Spleen (tissue), 11 donors: ENCODE measurements around the gene ARMC9. TPM values are rescaled to one million over a fixed set of nuclear protein-coding genes. Genes with fewer than 3 reads are reported as not detected.
A peak's percentile ranks its signal among the peaks of the same experiment; 100 is the strongest.

Experiments
- DNase-seq: peaks from one replicate; pipeline ENCODE4 v3.0.0-alpha.2; 2020
- H3K27ac ChIP-seq, 8 donors: fragments of 200-600 bp; sonication (generic) in 7 of 8; 1 replicate in 4 of 8; 2 replicates in 4 of 8; pipeline versions ENCODE4 v1.5.0 to v1.8.0; 2016 to 2021; ENCODE audit warnings: inconsistent platforms in 4 of 8, mild to moderate bottlenecking in 4 of 8, moderate library complexity in 1 of 8
- H3K27me3 ChIP-seq, 7 donors: fragments of 200-600 bp; sonication (generic) in 6 of 7; replicated peaks in 1 of 7; 1 replicate in 4 of 7; 2 replicates in 3 of 7; pipeline versions ENCODE4 v1.5.0 to v1.8.0; 2016 to 2021; ENCODE audit warnings: inconsistent platforms in 3 of 7, mild to moderate bottlenecking in 1 of 7
- H3K36me3 ChIP-seq, 6 donors: fragments of 200-600 bp; sonication (generic) in 5 of 6; 1 replicate in 4 of 6; 2 replicates in 2 of 6; pipeline versions ENCODE4 v1.5.0 to v1.8.0; 2016 to 2021; ENCODE audit warnings: inconsistent platforms in 2 of 6
- H3K4me1 ChIP-seq, 6 donors: fragments of 200-600 bp; sonication (generic) in 5 of 6; 1 replicate in 3 of 6; 2 replicates in 3 of 6; pipeline versions ENCODE4 v1.5.0 to v1.8.0; 2016 to 2021; ENCODE audit warnings: inconsistent platforms in 3 of 6
- H3K4me3 ChIP-seq, 8 donors: fragments of 200-600 bp; sonication (generic) in 7 of 8; 1 replicate in 4 of 8; 2 replicates in 4 of 8; pipeline versions ENCODE4 v1.5.0 to v1.8.0; 2016 to 2021; ENCODE audit warnings: inconsistent platforms in 4 of 8, mild to moderate bottlenecking in 4 of 8, moderate library complexity in 2 of 8
- H3K9me3 ChIP-seq, 8 donors: fragments of 200-600 bp; sonication (generic) in 7 of 8; 1 replicate in 4 of 8; 2 replicates in 4 of 8; pipeline versions ENCODE4 v1.5.0 to v1.8.0; 2016 to 2021; ENCODE audit warnings: inconsistent platforms in 4 of 8
- POLR2A ChIP-seq, 3 donors: fragments of 450-650 bp; IDR thresholded peaks; one replicate each; pipeline ENCODE4 v1.5.1; 2017; ENCODE audit warnings: antibody characterized with exemption in 3 of 3, mild to moderate bottlenecking in 1 of 3
- POLR2AphosphoS5 ChIP-seq, 3 donors: sonication (generic); formaldehyde crosslinking; IDR thresholded peaks; one replicate each; pipeline ENCODE4 v1.5.1; 2017; ENCODE audit warnings: antibody characterized with exemption in 3 of 3
- WGBS, 5 donors: extraction: QIAGEN DNeasy Blood & Tissue Kit in 3 of 5; methylation state at CpG; one replicate each; pipeline versions ENCODE4 v1.1.5 to v1.1.7; 2013 to 2018; 5-methylcytosine and 5-hydroxymethylcytosine counted together
- intact Hi-C: fragments of 100-400 bp; cut with DNase I; formaldehyde crosslinking; loops from one replicate; pipeline ENCODE4 v1.15.0; 2023; ENCODE audit warnings: low total_unique reads
- polyA plus RNA-seq, 3 donors: library from polyadenylated mRNA; stranded (reverse); fragments of 200-250 nt; gene quantifications; one replicate each; pipeline ENCODE4 v1.2.1, GENCODE V29; 2013
- total RNA-seq, 7 donors: library from RNA; depleted of rRNA in 3 of 7; stranded (reverse); fragments of >200 nt in 3 of 7; fragmentation: NEBNext Ultra II Directional in 4 of 7; extraction: Animal tissue kit (Norgen Biotek cat#: 25700) in 4 of 7; gene quantifications; one replicate each; pipeline versions ENCODE4 v1.1.0 to v1.2.1, GENCODE V29; 2016 to 2021
- TF ChIP-seq, protein P1 (sequence below), 11 experiments: fragments of 200-600 bp in 7 of 11; fragments of 450-650 bp in 4 of 11; sonication (generic) in 4 of 11; IDR thresholded peaks in 8 of 11; conservative IDR thresholded peaks in 3 of 11; 1 replicate in 7 of 11; 2 replicates in 4 of 11; pipeline versions ENCODE4 v1.4.0 to v1.8.0; 2016 to 2021; ENCODE audit warnings: antibody characterized with exemption in 11 of 11, inconsistent platforms in 4 of 11, mild to moderate bottlenecking in 1 of 11
- donor health status: healthy with polysubstance abuse.
- donor health status: DM: no; HTN: no; CAD: no; lungs with moderate emphysema.
- donor health status: DM: no; HTN: no; CAD: no.
- donor health status: Bipolar disorder and iron deficiency.
- donor health status: healthy.
- donor health status: DM: no; HTN: no; CAD: no.
- donor health status: DM: yes; HTN: yes; CAD: no.

ARMC9 gene
- total and polyA plus RNA-seq, 10 donors = 0.83 to 8.9 (median 4.7) TPM

DNA sequence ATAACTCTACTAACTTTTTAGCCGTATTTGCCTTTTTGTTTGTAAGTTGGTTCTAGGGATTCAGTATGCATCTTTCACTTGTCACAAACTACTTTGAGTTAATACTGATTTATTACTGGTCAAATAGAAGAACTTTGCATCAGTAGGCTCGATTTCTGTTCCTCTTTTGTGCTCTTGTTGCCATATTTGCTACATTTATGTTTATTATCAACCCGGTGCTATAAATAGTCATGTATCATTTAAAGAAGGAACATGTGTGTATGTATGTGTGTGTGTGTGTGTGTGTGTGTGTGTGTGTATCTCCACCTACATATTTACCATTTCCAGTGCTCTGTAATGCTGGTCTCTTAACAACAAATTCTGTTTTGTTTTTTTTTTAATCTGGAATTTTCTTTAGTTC, 117.5 kb downstream of the ARMC9 start:
- intact Hi-C loops = no loop called here
- TF ChIP-seq POLR2A (IDR thresholded peaks at IDR 0.05) = no peak
- TF ChIP-seq POLR2AphosphoS5 (IDR thresholded peaks at IDR 0.05) = no peak
- H3K9me3 ChIP-seq = peaks cover 0 to 31% (median 22%) of the 10 kb centered on the region in 8 donors
- H3K27me3 ChIP-seq = no peaks in the 10 kb centered on the region
- peak overlapping the region in 2 of 8 donors; percentile 6 to 19 for H3K27ac ChIP-seq
- WGBS, 5 donors = 51 to 68% (median 55%) methylated on average over 3 of the region's 3 CpGs
- H3K36me3 ChIP-seq = no peaks in the 10 kb centered on the region
- H3K4me1 ChIP-seq = peaks cover 0 to 49% (median 15%) of the 10 kb centered on the region in 6 donors
- no peak for DNase-seq
- H3K4me3 ChIP-seq = no peak overlapping the region

DNA sequence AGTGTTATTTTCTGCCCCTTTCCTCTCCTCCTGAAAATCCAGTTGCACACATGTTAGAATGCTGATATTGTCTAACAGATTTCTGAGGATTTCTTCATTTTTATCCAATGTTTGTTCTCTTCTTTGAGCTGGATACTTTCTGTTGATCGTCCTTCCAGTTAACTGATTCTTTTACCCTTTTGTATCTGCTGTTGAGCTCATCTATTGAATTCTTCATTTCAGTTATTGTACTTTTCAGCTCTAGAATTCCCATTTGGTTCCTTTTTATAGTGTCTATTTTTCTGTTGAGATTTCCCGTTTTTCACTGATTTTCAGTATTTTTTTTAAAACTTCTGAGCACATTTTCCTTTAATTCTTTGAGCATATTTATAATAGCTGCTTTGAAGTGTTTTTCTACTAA, 119.1 kb downstream of the ARMC9 start:
- peak overlapping the region in 1 of 8 donors; percentile 50 for H3K27ac ChIP-seq
- no peaks in the 10 kb centered on the region for H3K36me3 ChIP-seq
- no peak for DNase-seq
- H3K4me1 ChIP-seq = peaks cover 0 to 58% (median 29%) of the 10 kb centered on the region in 6 donors
- H3K9me3 ChIP-seq = peaks cover 0 to 31% (median 22%) of the 10 kb centered on the region in 8 donors
- no peak for TF ChIP-seq POLR2AphosphoS5 (IDR thresholded peaks at IDR 0.05)
- H3K4me3 ChIP-seq = no peak overlapping the region
- no peaks in the 10 kb centered on the region for H3K27me3 ChIP-seq
- 89 to 96% (median 95%) methylated on average over 2 of the region's 2 CpGs for WGBS, 5 donors
- intact Hi-C loops = no loop called here

DNA sequence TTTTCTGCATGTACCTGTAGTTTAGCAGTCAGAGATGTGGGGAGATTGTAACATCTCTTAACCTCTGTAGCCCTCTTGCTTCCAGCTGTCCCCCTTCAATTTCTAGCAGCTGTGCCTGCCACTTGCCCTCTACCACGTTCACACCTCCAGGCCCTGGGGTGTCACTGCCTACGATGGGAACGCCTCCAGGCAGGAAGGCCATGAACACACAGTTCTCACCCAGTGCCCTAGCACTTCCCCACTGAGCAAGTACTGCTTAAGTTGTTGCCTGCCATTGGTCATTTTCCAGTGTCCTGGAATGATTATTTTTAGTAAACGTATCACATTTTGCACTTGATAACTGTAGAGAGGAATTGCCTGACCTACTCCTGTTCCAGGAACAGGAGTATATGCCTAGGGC, 120.0 kb downstream of the ARMC9 start:
- H3K9me3 ChIP-seq = peaks cover 0 to 31% (median 22%) of the 10 kb centered on the region in 8 donors
- H3K4me1 ChIP-seq = peaks cover 0 to 66% (median 34%) of the 10 kb centered on the region in 6 donors
- intact Hi-C loops = no loop called here
- peak in 1 of 3 donors; percentile 49 for TF ChIP-seq POLR2AphosphoS5 (IDR thresholded peaks at IDR 0.05)
- TF ChIP-seq, protein P1, sequence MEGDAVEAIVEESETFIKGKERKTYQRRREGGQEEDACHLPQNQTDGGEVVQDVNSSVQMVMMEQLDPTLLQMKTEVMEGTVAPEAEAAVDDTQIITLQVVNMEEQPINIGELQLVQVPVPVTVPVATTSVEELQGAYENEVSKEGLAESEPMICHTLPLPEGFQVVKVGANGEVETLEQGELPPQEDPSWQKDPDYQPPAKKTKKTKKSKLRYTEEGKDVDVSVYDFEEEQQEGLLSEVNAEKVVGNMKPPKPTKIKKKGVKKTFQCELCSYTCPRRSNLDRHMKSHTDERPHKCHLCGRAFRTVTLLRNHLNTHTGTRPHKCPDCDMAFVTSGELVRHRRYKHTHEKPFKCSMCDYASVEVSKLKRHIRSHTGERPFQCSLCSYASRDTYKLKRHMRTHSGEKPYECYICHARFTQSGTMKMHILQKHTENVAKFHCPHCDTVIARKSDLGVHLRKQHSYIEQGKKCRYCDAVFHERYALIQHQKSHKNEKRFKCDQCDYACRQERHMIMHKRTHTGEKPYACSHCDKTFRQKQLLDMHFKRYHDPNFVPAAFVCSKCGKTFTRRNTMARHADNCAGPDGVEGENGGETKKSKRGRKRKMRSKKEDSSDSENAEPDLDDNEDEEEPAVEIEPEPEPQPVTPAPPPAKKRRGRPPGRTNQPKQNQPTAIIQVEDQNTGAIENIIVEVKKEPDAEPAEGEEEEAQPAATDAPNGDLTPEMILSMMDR (IDR thresholded peaks at IDR 0.05 in 8 of 11, conservative IDR thresholded peaks at IDR 0.05 in 3 of 11) = no peak
- H3K4me3 ChIP-seq = no peak overlapping the region
- H3K27ac ChIP-seq = peak overlapping the region in 6 of 8 donors; percentile 37 to 66 (median 56)
- no peak for DNase-seq
- no peaks in the 10 kb centered on the region for H3K36me3 ChIP-seq
- no peaks in the 10 kb centered on the region for H3K27me3 ChIP-seq
- WGBS, 5 donors = 50 to 70% (median 58%) methylated on average over 4 of the region's 4 CpGs

DNA sequence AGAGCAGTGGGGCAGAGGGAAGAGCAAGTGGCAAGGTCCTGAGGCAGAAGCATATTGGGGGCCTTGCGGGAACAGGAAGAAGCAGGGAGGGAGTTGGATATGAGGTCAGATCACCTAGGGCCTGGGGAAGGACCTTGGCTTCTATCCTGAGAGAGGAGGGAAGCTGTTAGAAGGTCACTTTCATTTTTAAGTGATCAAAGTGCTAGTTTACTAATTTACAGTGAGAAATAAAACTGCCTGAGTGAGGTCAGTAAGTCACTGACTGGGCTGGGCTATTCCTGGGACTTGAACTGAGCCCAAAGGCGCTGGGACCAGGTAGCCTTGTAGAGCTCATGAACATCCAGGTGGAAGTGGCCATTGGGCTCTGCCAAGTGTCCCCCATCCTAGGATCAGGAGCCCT, 120.5 kb downstream of the ARMC9 start:
- Histone ChIP-seq H3K36me3 (no peaks in the 10 kb centered on the region), H3K4me1 (peaks cover 0 to 70% (median 34%) of the 10 kb centered on the region in 6 donors), H3K4me3 (no peak overlapping the region), H3K27me3 (no peaks in the 10 kb centered on the region), H3K27ac (peak overlapping the region in 7 of 8 donors; percentile 31 to 66 (median 50)), H3K9me3 (peaks cover 0 to 31% (median 22%) of the 10 kb centered on the region in 8 donors)
- no peak for DNase-seq
- intact Hi-C loops = no loop called here
- 49 to 78% (median 57%) methylated on average over 2 of the region's 2 CpGs for WGBS, 5 donors
- TF ChIP-seq POLR2A (IDR thresholded peaks at IDR 0.05) (no peak), POLR2AphosphoS5 (IDR thresholded peaks at IDR 0.05) (no peak)
- TF ChIP-seq, protein P1 (IDR thresholded peaks at IDR 0.05 in 8 of 11, conservative IDR thresholded peaks at IDR 0.05 in 3 of 11) = no peak

DNA sequence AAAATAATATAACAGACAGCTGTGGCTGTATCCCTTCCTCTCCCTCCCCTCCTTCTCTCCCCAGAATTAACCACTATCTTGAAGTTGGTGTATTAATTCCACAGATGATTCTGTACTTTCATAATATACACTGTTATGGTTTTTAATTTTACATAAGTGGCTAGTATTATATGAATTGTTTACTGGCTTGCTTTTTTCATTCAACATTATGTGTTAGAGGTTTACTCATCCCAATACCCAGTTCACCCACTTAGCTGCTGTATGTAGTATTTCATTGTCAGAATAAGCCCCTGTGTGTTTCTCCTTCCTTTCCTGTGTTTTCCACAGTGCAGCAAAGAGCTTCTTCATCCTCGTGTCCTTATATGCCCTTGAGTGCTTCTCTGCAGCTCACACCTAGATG, 121.4 kb downstream of the ARMC9 start:
- intact Hi-C loops = no loop called here
- Histone ChIP-seq H3K4me3 (no peak overlapping the region), H3K36me3 (no peaks in the 10 kb centered on the region), H3K27me3 (no peaks in the 10 kb centered on the region), H3K4me1 (peaks cover 0 to 70% (median 34%) of the 10 kb centered on the region in 6 donors), H3K9me3 (peaks cover 0 to 31% (median 22%) of the 10 kb centered on the region in 8 donors), H3K27ac (peak overlapping the region in 3 of 8 donors; percentile 50 to 66 (median 61))
- DNase-seq = no peak
- TF ChIP-seq POLR2AphosphoS5 (IDR thresholded peaks at IDR 0.05) = no peak
- TF ChIP-seq, protein P1 (IDR thresholded peaks at IDR 0.05 in 8 of 11, conservative IDR thresholded peaks at IDR 0.05 in 3 of 11) = no peak
- no peak for TF ChIP-seq POLR2A (IDR thresholded peaks at IDR 0.05)
- WGBS, 5 donors = 43 to 65% (median 52%) methylated on average over 1 of the region's 1 CpG
